ENCODE measurements around the gene TTN. TPM values are rescaled to one million over a fixed set of nuclear protein-coding genes. Genes with fewer than 3 reads are reported as not detected.
A peak's percentile ranks its signal among the peaks of the same experiment; 100 is the strongest.

Gene TTN
- total and polyA plus RNA-seq, 2 donors (not counting 1 experiment from before 2014, with no cell fraction given): 1.7 to 46.4 TPM

- ATAC-seq (ENCODE audit: low read depth) (peak; percentile 43), DNase-seq (peak; percentile 46)
- Histone ChIP-seq H3K4me1 (ENCODE audit: control insufficient read depth in 2 of 2, insufficient read depth in 2 of 2, low read length in 2 of 2) (no peaks in the 10 kb centered on the region), H4K20me1 (ENCODE audit: control insufficient read depth, insufficient read depth, low read length, poor library complexity, severe bottlenecking) (no peaks in the 10 kb centered on the region), H3K9me3 (ENCODE audit: control extremely low read depth in 1 of 3, control insufficient read depth in 2 of 3, insufficient read depth in 1 of 3, low read length in 2 of 3) (no peaks in the 10 kb centered on the region), H3K36me3 (replicated peaks in 1 of 2; ENCODE audit: control extremely low read depth in 1 of 2, control insufficient read depth in 1 of 2, extremely low read depth in 1 of 2, insufficient read depth in 2 of 2, low read length in 1 of 2) (peaks cover 0 to 3% of the 10 kb centered on the region in 2 experiments), H3K4me2 (replicated peaks; ENCODE audit: low read depth, low read length, poor library complexity, severe bottlenecking) (no peak overlapping the region), H3K27ac (ENCODE audit: low read length in 2 of 2) (no peak overlapping the region), H3K9ac (ENCODE audit: low read length) (no peak overlapping the region), H3K4me3 (ENCODE audit: control extremely low read depth in 1 of 5, extremely low read depth in 1 of 5, insufficient read depth in 1 of 5, low read depth in 2 of 5, low read length in 4 of 5) (no peak overlapping the region), H3K79me2 (ENCODE audit: control insufficient read depth, insufficient read depth, low read length) (no peaks in the 10 kb centered on the region), H2AFZ (ENCODE audit: insufficient read depth, low read depth, low read length, poor library complexity, severe bottlenecking) (peak overlapping the region; percentile 41), H3K27me3 (replicated peaks in 1 of 4; ENCODE audit: control extremely low read depth in 1 of 4, control insufficient read depth in 3 of 4, insufficient read depth in 4 of 4, low read length in 3 of 4) (no peaks in the 10 kb centered on the region)
- CTCF ChIA-PET: interaction anchor here (0.7 to 2.4 kb wide), 11 partner anchors 9 to 250 kb away, joined by 3 to 14 read pairs (median 5); partner anchors contain the start of genes PJVK and PRKRA
- Mint-ChIP-seq H3K27me3 (no peaks in the 10 kb centered on the region), H3K27ac (no peak overlapping the region), H3K9me3 (ENCODE audit: insufficient read depth) (no peaks in the 10 kb centered on the region), H3K4me3 (no peak overlapping the region), H3K4me1 (peaks cover 1% of the 10 kb centered on the region)
- intact Hi-C loops (cut with micrococcal nuclease): no loop called here
- TF ChIP-seq EZH2 (IDR thresholded peaks at IDR 0.05; ENCODE audit: borderline replicate concordance, insufficient read depth, low read depth, low read length, poor library complexity, severe bottlenecking) (no peak), CTCF (IDR thresholded peaks at IDR 0.05) (peak; percentile 100)
- POLR2A ChIA-PET: no interaction called here
- 52% methylated on average over 2 of the region's 9 CpGs for WGBS (ENCODE audit: insufficient coverage)
These were observed 106.3 kb downstream of the TTN start for GRCh38 chr2:178700922-178701342.

GRCh38 chr2:178700136-178700535 is 107.1 kb downstream of the TTN start:
- intact Hi-C loops (cut with micrococcal nuclease): no loop called here
- Mint-ChIP-seq H3K27ac (no peak overlapping the region), H3K4me3 (no peak overlapping the region), H3K9me3 (ENCODE audit: insufficient read depth) (no peaks in the 10 kb centered on the region), H3K4me1 (peaks cover 1% of the 10 kb centered on the region), H3K27me3 (no peaks in the 10 kb centered on the region)
- no peak overlapping the region for H3K27ac ChIP-seq (ENCODE audit: low read length in 2 of 2)
- no peaks in the 10 kb centered on the region for H3K79me2 ChIP-seq (ENCODE audit: control insufficient read depth, insufficient read depth, low read length)
- WGBS (ENCODE audit: insufficient coverage): no CpG with 5 or more reads among the region's 3 CpGs
- no peaks in the 10 kb centered on the region for H3K4me1 ChIP-seq (ENCODE audit: control insufficient read depth in 2 of 2, insufficient read depth in 2 of 2, low read length in 2 of 2)
- no peak for ATAC-seq (ENCODE audit: low read depth)
- H3K9me3 ChIP-seq (ENCODE audit: control extremely low read depth in 1 of 3, control insufficient read depth in 2 of 3, insufficient read depth in 1 of 3, low read length in 2 of 3): no peaks in the 10 kb centered on the region
- no peaks in the 10 kb centered on the region for H3K27me3 ChIP-seq (replicated peaks in 1 of 4; ENCODE audit: control extremely low read depth in 1 of 4, control insufficient read depth in 3 of 4, insufficient read depth in 4 of 4, low read length in 3 of 4)
- no peak for DNase-seq
- no peaks in the 10 kb centered on the region for H4K20me1 ChIP-seq (ENCODE audit: control insufficient read depth, insufficient read depth, low read length, poor library complexity, severe bottlenecking)
- H3K36me3 ChIP-seq (replicated peaks in 1 of 2; ENCODE audit: control extremely low read depth in 1 of 2, control insufficient read depth in 1 of 2, extremely low read depth in 1 of 2, insufficient read depth in 2 of 2, low read length in 1 of 2): peaks cover 0 to 3% of the 10 kb centered on the region in 2 experiments
- no peak overlapping the region for H3K4me3 ChIP-seq (ENCODE audit: control extremely low read depth in 1 of 5, extremely low read depth in 1 of 5, insufficient read depth in 1 of 5, low read depth in 2 of 5, low read length in 4 of 5)
- H3K9ac ChIP-seq (ENCODE audit: low read length): no peak overlapping the region
- CTCF ChIA-PET: interaction anchor here (0.8 to 2.3 kb wide), 7 partner anchors 9 to 249 kb away, joined by 3 to 14 read pairs (median 4); partner anchors contain the start of genes PJVK and PRKRA
- POLR2A ChIA-PET: no interaction called here
- no peak for TF ChIP-seq EZH2 (IDR thresholded peaks at IDR 0.05; ENCODE audit: borderline replicate concordance, insufficient read depth, low read depth, low read length, poor library complexity, severe bottlenecking)
- TF ChIP-seq CTCF (IDR thresholded peaks at IDR 0.05): no peak
- H2AFZ ChIP-seq (ENCODE audit: insufficient read depth, low read depth, low read length, poor library complexity, severe bottlenecking): no peak overlapping the region
- no peak overlapping the region for H3K4me2 ChIP-seq (replicated peaks; ENCODE audit: low read depth, low read length, poor library complexity, severe bottlenecking)

Measured in B cell (primary cell).